ENCODE data around the gene UBE4B.
"Not testable (repeated sequence)": the region's sequence is repeated elsewhere in the genome, so short reads cannot be mapped to it uniquely, and the experiment has no call there.

The UBE4B gene

DNA sequence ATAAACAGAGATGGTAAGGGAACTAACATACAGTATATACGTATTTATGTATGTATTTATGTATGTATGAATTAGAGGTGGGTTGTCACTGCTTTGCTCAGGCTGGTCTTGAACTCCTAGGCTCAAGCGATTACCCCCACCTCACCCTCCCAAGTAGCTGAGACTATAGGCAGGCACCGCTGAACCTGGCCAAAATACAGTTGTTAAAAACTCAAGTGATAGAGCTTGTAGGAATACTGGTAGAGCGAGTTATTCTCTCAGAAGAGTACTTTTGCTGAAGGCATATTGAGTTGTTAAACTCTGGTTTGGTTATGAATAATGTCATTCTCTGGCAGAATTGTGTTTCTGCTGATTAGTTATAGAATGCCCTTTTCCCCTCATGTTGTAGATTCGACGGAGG lies 38.9 kb downstream of the UBE4B start:
- no peak overlapping the region for H3K4me3 ChIP-seq (ENCODE audit: low read depth, low read length)
- TF ChIP-seq CTCF (conservative IDR thresholded peaks at IDR 0.05; ENCODE audit: low read depth, low read length): no peak

DNA sequence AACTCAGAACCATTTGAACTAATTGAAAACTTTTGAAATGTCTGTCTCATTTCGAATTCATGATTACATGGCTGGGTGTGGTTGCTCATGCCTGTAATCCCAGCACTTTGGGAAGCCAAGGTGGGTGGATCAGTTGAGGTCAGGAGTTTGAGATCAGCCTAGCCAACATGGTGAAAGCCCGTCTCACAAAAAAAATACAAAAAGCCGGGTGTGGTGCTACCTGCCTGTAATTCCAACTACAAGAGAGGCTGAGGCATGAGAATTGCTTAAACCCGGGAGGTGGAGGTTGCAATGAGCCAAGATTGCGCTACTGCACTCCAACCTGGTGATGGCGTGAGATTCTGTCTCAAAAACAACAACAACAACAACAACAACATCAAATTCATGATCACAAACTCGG lies 40.6 kb downstream of the UBE4B start:
- DNase-seq (ENCODE audit: low read depth); H3K4me3 ChIP-seq (ENCODE audit: low read depth, low read length): not testable (repeated sequence)

More for the DNA sequence above, 38.9 kb downstream of the UBE4B start:
- DNase-seq (ENCODE audit: low read depth): no peak

GRCh38 chr1:10074059-10074851 lies 41.5 kb downstream of the UBE4B start:
- DNase-seq (ENCODE audit: low read depth): peak; percentile 97

DNA sequence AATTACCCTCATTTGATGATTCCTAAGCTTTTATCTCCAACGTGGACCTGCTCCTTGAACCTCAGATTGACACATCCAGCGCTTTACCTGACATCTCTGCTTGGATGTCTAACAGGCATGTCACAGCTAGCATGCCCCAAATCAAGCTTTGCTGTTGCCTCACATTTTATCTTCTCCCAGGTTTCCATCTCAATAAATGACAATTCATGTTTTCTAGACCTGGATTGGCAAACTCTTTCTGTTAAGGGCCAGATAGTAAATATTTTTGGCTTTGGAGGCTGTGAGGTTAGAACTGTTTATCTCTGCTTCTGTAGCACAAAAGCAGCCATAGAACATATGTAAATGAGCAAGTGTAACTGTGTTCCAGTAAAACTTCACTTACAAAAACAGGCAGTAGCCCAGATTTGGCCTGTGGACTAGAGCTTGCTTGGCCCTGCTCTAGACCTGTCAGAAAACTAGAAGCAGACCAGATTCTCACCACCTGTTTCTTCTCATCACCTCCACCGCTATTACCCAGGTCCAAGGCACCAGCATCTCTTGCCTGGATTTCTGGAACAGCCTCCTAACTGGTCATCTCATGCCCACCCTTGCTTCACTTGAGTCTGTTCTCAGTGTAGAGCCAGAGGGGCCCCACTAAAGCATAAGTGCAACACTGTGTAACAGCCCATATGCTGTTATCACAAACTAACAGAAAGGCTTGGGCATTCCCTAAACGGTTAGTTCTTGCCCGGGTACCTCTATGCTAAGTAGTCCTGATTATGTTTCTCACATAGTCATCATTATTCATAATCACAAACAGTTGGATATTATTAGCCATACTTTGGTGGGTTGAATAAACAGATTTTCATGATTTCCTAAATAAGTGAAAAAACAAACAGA lies 42.3 kb downstream of the UBE4B start:
- no peak for TF ChIP-seq CTCF (conservative IDR thresholded peaks at IDR 0.05; ENCODE audit: low read depth, low read length)
- DNase-seq (ENCODE audit: low read depth): peak; percentile 66
- H3K4me3 ChIP-seq (ENCODE audit: low read depth, low read length): no peak overlapping the region

More at GRCh38 chr1:10074059-10074851, 41.5 kb downstream of the UBE4B start:
- no peak for TF ChIP-seq CTCF (conservative IDR thresholded peaks at IDR 0.05; ENCODE audit: low read depth, low read length)
- no peak overlapping the region for H3K4me3 ChIP-seq (ENCODE audit: low read depth, low read length)

DNA sequence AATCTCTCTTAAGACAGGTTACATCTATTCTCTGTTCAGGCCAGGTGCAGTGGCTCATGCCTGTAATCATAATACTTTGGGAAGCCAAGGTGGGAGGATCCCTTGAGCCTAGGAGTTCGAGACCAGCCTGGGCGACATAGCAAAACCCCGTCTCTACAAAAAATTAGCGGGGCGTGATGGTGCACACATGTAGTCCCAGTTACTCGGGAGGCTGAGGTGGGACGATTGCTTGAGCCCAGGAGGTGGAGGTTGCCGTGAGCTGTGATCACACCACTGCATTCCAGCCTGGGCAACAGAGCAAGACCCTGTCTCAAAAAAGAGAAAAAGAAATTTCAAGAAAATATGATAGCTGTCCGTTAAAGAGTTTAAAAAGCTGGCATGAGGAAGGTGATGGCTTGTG lies 43.0 kb downstream of the UBE4B start:
- no peak overlapping the region for H3K4me3 ChIP-seq (ENCODE audit: low read depth, low read length)
- no peak for TF ChIP-seq CTCF (conservative IDR thresholded peaks at IDR 0.05; ENCODE audit: low read depth, low read length)
- DNase-seq (ENCODE audit: low read depth): no peak

DNA sequence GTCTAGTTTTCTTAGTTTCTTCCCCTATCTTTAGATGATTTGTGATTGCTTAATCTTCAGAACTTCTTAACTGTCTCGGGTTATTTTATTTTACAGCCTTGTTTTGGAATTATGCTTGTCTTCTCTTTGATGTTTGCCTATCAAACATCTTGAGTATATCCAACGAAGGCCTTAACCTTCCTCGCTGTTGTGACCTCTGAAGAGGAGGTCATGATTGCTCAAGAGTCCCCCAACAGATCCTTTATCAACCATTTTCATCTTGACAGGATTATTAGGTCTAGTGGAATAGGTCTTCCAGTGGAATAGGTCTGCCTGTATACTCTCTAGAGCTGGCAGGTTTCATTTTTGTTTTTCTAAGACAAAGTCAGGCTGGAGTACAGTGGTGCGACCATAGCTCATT lies 45.7 kb downstream of the UBE4B start:
- H3K4me3 ChIP-seq (ENCODE audit: low read depth, low read length): no peak overlapping the region
- TF ChIP-seq CTCF (conservative IDR thresholded peaks at IDR 0.05; ENCODE audit: low read depth, low read length): no peak
- DNase-seq (ENCODE audit: low read depth): no peak

- TF ChIP-seq CTCF (conservative IDR thresholded peaks at IDR 0.05; ENCODE audit: low read depth, low read length): no peak
- no peak overlapping the region for H3K4me3 ChIP-seq (ENCODE audit: low read depth, low read length)
- no peak for DNase-seq (ENCODE audit: low read depth)
These were observed 47.8 kb downstream of the UBE4B start for GRCh38 chr1:10080523-10080922.
